Thyroid gland (tissue), 4 donors: ENCODE results near the gene DDN.

Source experiments
- CTCF ChIP-seq, 6 experiments: fragments of 200-600 bp in 3 of 6; fragments of 450-650 bp in 3 of 6; sonication (generic) in 3 of 6; IDR thresholded peaks; one replicate each; pipeline ENCODE4 v1.5.1; 2016 to 2019; ENCODE audit warnings: antibody characterized with exemption in 6 of 6, mild to moderate bottlenecking in 2 of 6, inconsistent platforms in 1 of 6, moderate library complexity in 1 of 6
- POLR2A ChIP-seq, 2 donors: fragments of 450-650 bp; IDR thresholded peaks; one replicate each; pipeline ENCODE4 v1.6.1; 2017; ENCODE audit warnings: antibody characterized with exemption in 2 of 2, mild to moderate bottlenecking in 2 of 2, moderate library complexity in 1 of 2

- TF ChIP-seq CTCF (IDR thresholded peaks at IDR 0.05) (no peak), POLR2A (IDR thresholded peaks at IDR 0.05) (no peak)
Observed at GRCh38 chr12:49023812-49024211, 24.6 kb upstream of the DDN start.
